ENCODE results near the gene AK2.

The AK2 gene

DNA sequence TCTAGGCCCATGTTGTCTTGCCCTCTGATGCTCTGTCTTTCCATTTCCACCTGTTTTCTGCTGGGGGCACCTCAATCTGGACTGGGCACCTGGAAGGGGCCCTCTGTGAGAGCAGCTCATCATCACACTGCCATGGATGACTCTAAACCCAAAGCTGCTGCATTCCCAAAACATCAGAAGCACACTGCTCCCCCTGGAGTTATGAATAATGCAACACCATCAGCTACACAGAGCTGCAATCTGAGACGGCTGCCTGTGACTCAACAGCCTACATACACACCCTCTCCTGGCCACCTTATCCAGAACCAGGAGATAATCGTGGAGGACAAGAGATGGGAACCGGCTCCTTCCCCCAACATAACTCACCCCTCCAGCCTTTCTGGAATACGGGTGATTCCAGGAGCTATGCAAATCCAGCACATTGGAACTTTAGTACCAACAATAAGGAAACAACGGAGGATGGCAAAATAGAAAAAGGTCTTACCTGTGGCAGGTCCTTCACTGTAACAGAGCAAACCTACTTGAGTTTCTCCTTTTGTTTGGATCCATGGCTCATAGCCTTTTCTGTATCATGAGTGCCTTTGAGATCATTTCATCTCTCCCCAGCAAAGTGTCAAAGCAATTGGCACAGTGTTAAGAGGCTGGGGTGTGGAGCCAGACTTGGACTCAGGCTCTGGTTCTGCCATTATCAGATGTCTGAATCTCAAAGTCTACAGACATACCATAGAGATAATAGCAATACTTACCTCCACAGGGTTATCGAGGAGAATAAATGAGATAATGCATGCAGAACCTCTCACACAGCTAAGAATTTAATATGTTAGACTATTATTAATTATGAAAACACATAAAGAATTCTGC lies 29.3 kb downstream of the AK2 start:
- peak; percentile 85 for DNase-seq (ENCODE audit: extremely low spot score)
- ChIA-PET CTCF (interaction anchor here (0.5 to 1.1 kb wide), 7 partner anchors 10 to 597 kb away, joined by 3 to 4 read pairs (median 3); no protein-coding TSS in a partner anchor), POLR2A (interaction anchor here (1.0 to 1.3 kb wide), 2 partner anchors 9 to 59 kb away, joined by 3 read pairs; no protein-coding TSS in a partner anchor)
- no peak for TF ChIP-seq ZNF384 (IDR thresholded peaks at IDR 0.05)
- no peak for TF ChIP-seq FOXM1 (IDR thresholded peaks at IDR 0.05; ENCODE audit: borderline replicate concordance)
- TF ChIP-seq NFRKB (IDR thresholded peaks at IDR 0.05), result no peak
- TF ChIP-seq L3MBTL2 (conservative IDR thresholded peaks at IDR 0.05), result no peak

DNA sequence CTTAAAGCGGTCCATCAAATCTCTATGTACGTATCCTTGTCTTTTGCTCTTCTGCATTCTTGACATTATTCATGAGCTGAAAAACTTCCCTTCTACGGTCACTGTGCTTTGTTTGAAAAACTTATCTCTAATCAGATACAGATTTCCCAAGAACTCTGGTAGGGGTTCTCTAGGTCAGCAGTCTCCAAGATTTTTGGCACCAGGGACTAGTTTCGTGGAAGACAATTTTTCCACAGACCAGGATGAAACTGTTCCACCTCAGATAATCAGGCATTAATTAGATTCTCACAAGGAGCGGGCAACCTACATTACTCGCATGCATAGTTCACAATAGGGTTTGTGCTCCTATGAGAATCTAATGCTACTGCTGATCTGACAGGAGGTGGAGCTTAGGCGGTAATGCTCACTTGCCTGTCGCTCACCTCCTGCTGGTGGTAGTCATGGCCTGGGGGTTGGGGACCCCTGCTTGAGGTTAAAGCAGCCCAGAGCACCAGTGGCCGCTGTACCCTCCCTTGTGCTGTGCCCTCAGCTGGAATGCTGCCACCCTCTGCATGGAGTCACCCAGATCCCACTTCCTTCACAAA lies 30.8 kb downstream of the AK2 start:
- ChIA-PET CTCF (interaction anchor here (0.5 to 1.3 kb wide), 2 partner anchors 73 to 213 kb away, joined by 3 read pairs; no protein-coding TSS in a partner anchor), POLR2A (interaction anchor here (1.5 kb wide), 1 partner anchor 9 kb away, joined by 3 read pairs; no protein-coding TSS in a partner anchor)
- TF ChIP-seq SUZ12 (IDR thresholded peaks at IDR 0.05) (no peak), FOXA1 (IDR thresholded peaks at IDR 0.05) (no peak), BHLHE40 (IDR thresholded peaks at IDR 0.05; ENCODE audit: borderline replicate concordance) (no peak), NFRKB (IDR thresholded peaks at IDR 0.05) (no peak), LEF1 (IDR thresholded peaks at IDR 0.05; ENCODE audit: borderline replicate concordance) (no peak), L3MBTL2 (conservative IDR thresholded peaks at IDR 0.05) (no peak), SP1 (IDR thresholded peaks at IDR 0.05) (no peak), ARNT (IDR thresholded peaks at IDR 0.05) (no peak), FOXM1 (IDR thresholded peaks at IDR 0.05; ENCODE audit: borderline replicate concordance) (no peak), ELF4 (IDR thresholded peaks at IDR 0.05) (no peak), TARDBP (IDR thresholded peaks at IDR 0.05) (no peak), CTBP1 (IDR thresholded peaks at IDR 0.05; ENCODE audit: borderline replicate concordance) (no peak), FOXK2 (IDR thresholded peaks at IDR 0.05) (no peak), ZNF384 (IDR thresholded peaks at IDR 0.05) (no peak), HDGF (IDR thresholded peaks at IDR 0.05; ENCODE audit: borderline replicate concordance) (no peak)
- TF ChIP-seq, protein P1, sequence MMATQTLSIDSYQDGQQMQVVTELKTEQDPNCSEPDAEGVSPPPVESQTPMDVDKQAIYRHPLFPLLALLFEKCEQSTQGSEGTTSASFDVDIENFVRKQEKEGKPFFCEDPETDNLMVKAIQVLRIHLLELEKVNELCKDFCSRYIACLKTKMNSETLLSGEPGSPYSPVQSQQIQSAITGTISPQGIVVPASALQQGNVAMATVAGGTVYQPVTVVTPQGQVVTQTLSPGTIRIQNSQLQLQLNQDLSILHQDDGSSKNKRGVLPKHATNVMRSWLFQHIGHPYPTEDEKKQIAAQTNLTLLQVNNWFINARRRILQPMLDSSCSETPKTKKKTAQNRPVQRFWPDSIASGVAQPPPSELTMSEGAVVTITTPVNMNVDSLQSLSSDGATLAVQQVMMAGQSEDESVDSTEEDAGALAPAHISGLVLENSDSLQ (IDR thresholded peaks at IDR 0.05), result no peak
- DNase-seq (ENCODE audit: extremely low spot score), result no peak

DNA sequence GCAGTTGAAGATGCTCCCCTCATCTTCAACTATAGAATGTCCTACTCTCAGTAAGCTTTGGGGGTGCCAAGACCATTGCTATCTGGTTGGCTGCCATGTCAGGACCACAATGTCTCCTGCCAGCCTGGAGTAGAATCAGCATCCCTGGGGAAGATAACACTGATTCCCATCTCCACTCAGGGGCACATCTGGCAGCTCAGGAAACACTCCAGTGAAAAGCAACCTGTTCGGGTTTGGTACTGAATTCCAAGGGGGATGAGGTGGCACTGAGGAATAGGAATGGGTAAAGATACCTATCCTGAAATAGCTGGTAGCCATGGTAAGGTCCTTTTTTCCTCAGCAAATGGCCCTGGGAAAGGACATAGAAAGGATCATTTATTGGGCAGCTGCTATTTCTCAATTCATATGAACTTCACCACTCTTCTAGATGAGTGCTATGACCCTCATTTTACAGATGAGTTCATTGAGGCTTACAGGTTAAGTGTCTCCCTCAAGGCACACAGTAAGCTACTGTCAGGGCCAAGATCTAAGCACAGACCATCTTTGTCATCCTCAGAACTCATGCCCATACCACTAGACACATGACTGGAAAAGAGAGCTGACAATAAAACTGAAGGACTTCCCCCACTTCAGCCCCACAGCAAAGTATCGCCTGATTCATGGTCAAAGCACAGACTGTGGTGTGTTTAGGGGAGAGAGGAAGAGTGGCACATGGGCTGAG lies 31.4 kb downstream of the AK2 start:
- TF ChIP-seq FOXM1 (IDR thresholded peaks at IDR 0.05; ENCODE audit: borderline replicate concordance) (no peak), ZNF384 (IDR thresholded peaks at IDR 0.05) (no peak), NFRKB (IDR thresholded peaks at IDR 0.05) (no peak), CTBP1 (IDR thresholded peaks at IDR 0.05; ENCODE audit: borderline replicate concordance) (no peak), SP1 (IDR thresholded peaks at IDR 0.05) (no peak), HDGF (IDR thresholded peaks at IDR 0.05; ENCODE audit: borderline replicate concordance) (no peak), TARDBP (IDR thresholded peaks at IDR 0.05) (no peak), FOXA1 (IDR thresholded peaks at IDR 0.05) (no peak), L3MBTL2 (conservative IDR thresholded peaks at IDR 0.05) (no peak), SUZ12 (IDR thresholded peaks at IDR 0.05) (no peak), BHLHE40 (IDR thresholded peaks at IDR 0.05; ENCODE audit: borderline replicate concordance) (no peak)
- ChIA-PET CTCF (interaction anchor here (1.3 kb wide), 1 partner anchor 73 kb away, joined by 3 read pairs; no protein-coding TSS in a partner anchor), POLR2A (interaction anchor here (1.5 kb wide), 1 partner anchor 8 kb away, joined by 3 read pairs; no protein-coding TSS in a partner anchor)
- no peak for DNase-seq (ENCODE audit: extremely low spot score)

DNA sequence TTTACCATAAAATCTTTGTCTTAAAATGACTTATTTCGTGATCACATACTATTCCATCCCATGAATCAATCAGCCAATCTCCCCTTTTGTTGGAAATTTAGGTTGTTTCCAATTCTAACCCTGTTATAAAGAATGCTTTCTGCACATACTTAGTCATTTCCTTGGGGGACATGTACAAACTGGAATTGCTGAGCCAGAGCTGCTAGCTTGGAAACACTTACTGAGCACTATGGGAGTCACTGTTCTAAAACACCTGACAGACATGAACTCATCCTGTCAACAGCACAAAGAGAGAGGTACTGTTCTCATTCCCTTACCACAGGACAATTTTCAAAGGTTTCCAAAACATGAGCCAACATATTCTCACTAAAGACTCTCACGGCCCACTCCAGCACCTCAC lies 32.1 kb downstream of the AK2 start:
- POLR2A ChIA-PET, result interaction anchor here (1.5 kb wide), 1 partner anchor 7 kb away, joined by 3 read pairs; no protein-coding TSS in a partner anchor
- TF ChIP-seq ZNF384 (IDR thresholded peaks at IDR 0.05) (no peak), SUZ12 (IDR thresholded peaks at IDR 0.05) (no peak), BHLHE40 (IDR thresholded peaks at IDR 0.05; ENCODE audit: borderline replicate concordance) (no peak)
- DNase-seq (ENCODE audit: extremely low spot score), result no peak
- CTCF ChIA-PET, result interaction anchor here (0.6 kb wide), 1 partner anchor 119 kb away, joined by 3 read pairs; the partner anchor contains the start of gene HPCA

DNA sequence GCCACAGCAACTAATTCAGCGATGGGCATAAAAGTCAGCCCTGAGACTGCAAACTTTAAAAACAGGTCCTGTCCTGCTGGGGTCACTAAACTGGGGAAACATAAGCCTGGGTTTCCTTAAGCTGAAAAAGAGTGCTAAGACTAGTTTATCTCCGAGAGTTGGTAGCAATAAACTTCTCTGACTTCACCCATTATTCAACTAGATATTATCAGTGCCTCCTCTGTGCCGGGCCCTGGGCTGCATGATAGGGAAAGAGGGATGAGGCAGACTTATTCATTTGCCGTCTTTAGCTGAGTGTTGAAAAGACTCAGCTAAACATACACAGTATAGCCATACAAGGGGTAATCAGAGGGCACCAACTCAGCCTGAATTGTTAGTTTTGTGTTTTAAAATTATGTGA lies 33.0 kb downstream of the AK2 start:
- CTCF ChIA-PET, result no interaction called here
- TF ChIP-seq, protein P1 (IDR thresholded peaks at IDR 0.05), result no peak
- TF ChIP-seq ZNF384 (IDR thresholded peaks at IDR 0.05) (no peak), FOXK2 (IDR thresholded peaks at IDR 0.05) (no peak), SP1 (IDR thresholded peaks at IDR 0.05) (no peak), SUZ12 (IDR thresholded peaks at IDR 0.05) (no peak), LEF1 (IDR thresholded peaks at IDR 0.05; ENCODE audit: borderline replicate concordance) (no peak), ELF4 (IDR thresholded peaks at IDR 0.05) (no peak), NFRKB (IDR thresholded peaks at IDR 0.05) (no peak), CTBP1 (IDR thresholded peaks at IDR 0.05; ENCODE audit: borderline replicate concordance) (no peak), FOXA1 (IDR thresholded peaks at IDR 0.05) (no peak), BHLHE40 (IDR thresholded peaks at IDR 0.05; ENCODE audit: borderline replicate concordance) (no peak), L3MBTL2 (conservative IDR thresholded peaks at IDR 0.05) (no peak)
- POLR2A ChIA-PET, result no interaction called here
- DNase-seq (ENCODE audit: extremely low spot score), result no peak

DNA sequence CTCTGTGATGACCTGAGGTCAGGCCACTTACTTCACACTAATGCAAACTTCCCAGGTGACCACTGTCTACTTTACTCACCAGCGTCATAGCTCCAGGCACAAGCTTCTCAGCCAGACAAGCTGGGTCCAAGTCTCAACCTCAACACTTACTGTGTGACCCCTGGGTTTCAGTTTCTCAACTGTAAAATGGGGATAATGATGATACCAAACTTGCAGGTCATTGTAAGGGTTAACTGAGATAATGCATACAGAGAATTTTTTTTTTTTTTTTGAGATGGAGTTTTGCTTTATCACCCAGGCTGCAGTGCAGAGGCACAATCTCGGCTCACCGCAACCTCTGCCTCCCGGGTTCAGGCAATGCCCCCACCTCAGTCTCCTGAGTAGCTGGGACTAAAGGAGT lies 34.7 kb downstream of the AK2 start:
- POLR2A ChIA-PET, result no interaction called here
- TF ChIP-seq TARDBP (IDR thresholded peaks at IDR 0.05) (no peak), ZNF384 (IDR thresholded peaks at IDR 0.05) (peak; percentile 38; the same call in 1 of the 2 replicates)
- CTCF ChIA-PET, result interaction anchor here (0.5 to 1.1 kb wide), 2 partner anchors 7 to 9 kb away, joined by 3 read pairs; no protein-coding TSS in a partner anchor
- DNase-seq (ENCODE audit: extremely low spot score), result no peak
